SU-DHL-6 (cell line): Measurements from ENCODE around the gene CCDC27.
A peak's percentile ranks its signal among the peaks of the same experiment; 100 is the strongest.

Experiments used
- H2AFZ ChIP-seq: fragments of 200-600 bp; sonication (generic); 2 replicates; pipeline ENCODE4 v1.6.1; 2014; ENCODE audit warnings: low read depth, mild to moderate bottlenecking, moderate library complexity, mixed read lengths, antibody characterized with exemption, low read length; ENCODE audit not compliant: severe bottlenecking
- H3F3A ChIP-seq: fragments of 200-600 bp; shearing (Covaris generic); 2 replicates; pipeline ENCODE4 v1.6.0; 2016; ENCODE audit warnings: antibody characterized with exemption, mild to moderate bottlenecking; ENCODE audit not compliant: insufficient read depth
- H3K27ac ChIP-seq: fragments of 200-600 bp; sonication (generic); 2 replicates; pipeline ENCODE4 v1.5.1; 2016; ENCODE audit warnings: low read depth, mild to moderate bottlenecking, low read length, moderate library complexity, mixed read lengths
- H3K27me3 ChIP-seq: fragments of 200-600 bp; sonication (generic), shearing (Covaris generic); 2 replicates; pipeline ENCODE4 v1.6.0; 2014; ENCODE audit warnings: mild to moderate bottlenecking, low read length
- H3K36me3 ChIP-seq: fragments of 200-600 bp; sonication (generic); 2 replicates; pipeline ENCODE4 v1.6.1; 2014; ENCODE audit warnings: mild to moderate bottlenecking, low read length, mixed read lengths
- H3K4me2 ChIP-seq: fragments of 300-600, 200-600 bp; shearing (Covaris generic), sonication (generic); 2 replicates; pipeline ENCODE4 v1.6.0; 2014; ENCODE audit warnings: low read length, low read depth, mild to moderate bottlenecking; ENCODE audit not compliant: poor library complexity, severe bottlenecking
- H3K4me3 ChIP-seq: fragments of 200-600 bp; sonication (generic); 2 replicates; pipeline ENCODE4 v1.5.1; 2014; ENCODE audit warnings: antibody characterized with exemption, low read length, mild to moderate bottlenecking, mixed read lengths; ENCODE audit not compliant: insufficient read depth, poor library complexity, severe bottlenecking
- H3K79me2 ChIP-seq: fragments of 200-600 bp; sonication (generic); 2 replicates; pipeline ENCODE4 v1.6.1; 2014; ENCODE audit warnings: mild to moderate bottlenecking, low read length, moderate library complexity; ENCODE audit not compliant: insufficient read depth
- H3K9ac ChIP-seq: fragments of 200-600 bp; sonication (generic); 2 replicates; pipeline ENCODE4 v1.7.0; 2014; ENCODE audit warnings: mild to moderate bottlenecking, low read length
- H3K9me2 ChIP-seq: fragments of 200-600 bp; sonication (generic); replicated peaks from 2 replicates; pipeline ENCODE4 v1.6.1; 2014; ENCODE audit warnings: low read length; ENCODE audit not compliant: insufficient read depth
- H3K9me3 ChIP-seq: fragments of 200-600 bp; sonication (generic); 2 replicates; pipeline ENCODE4 v1.6.1; 2014; ENCODE audit warnings: low read length, mixed read lengths; ENCODE audit not compliant: insufficient read depth
- H4K20me1 ChIP-seq: fragments of 200-600 bp; sonication (generic); 2 replicates; pipeline ENCODE4 v1.6.1; 2014; ENCODE audit warnings: low read depth, mild to moderate bottlenecking, antibody characterized with exemption, low read length, moderate library complexity, mixed read lengths
- EZH2phosphoT487 ChIP-seq: fragments of 200-600 bp; sonication (generic), shearing (Covaris generic); conservative IDR thresholded peaks from 2 replicates; pipeline ENCODE4 v1.6.1; 2018; ENCODE audit warnings: mild to moderate bottlenecking, antibody characterized with exemption, low read length, moderate library complexity, mixed read lengths
- TF ChIP-seq, protein P1 (sequence below): fragments of 200-600 bp; sonication (generic); IDR thresholded peaks from one replicate; pipeline ENCODE4 v1.5.1; 2017; ENCODE audit warnings: antibody characterized with exemption, mild to moderate bottlenecking, low read length, moderate library complexity; ENCODE audit not compliant: insufficient read depth, poor library complexity, severe bottlenecking

CCDC27 gene

DNA sequence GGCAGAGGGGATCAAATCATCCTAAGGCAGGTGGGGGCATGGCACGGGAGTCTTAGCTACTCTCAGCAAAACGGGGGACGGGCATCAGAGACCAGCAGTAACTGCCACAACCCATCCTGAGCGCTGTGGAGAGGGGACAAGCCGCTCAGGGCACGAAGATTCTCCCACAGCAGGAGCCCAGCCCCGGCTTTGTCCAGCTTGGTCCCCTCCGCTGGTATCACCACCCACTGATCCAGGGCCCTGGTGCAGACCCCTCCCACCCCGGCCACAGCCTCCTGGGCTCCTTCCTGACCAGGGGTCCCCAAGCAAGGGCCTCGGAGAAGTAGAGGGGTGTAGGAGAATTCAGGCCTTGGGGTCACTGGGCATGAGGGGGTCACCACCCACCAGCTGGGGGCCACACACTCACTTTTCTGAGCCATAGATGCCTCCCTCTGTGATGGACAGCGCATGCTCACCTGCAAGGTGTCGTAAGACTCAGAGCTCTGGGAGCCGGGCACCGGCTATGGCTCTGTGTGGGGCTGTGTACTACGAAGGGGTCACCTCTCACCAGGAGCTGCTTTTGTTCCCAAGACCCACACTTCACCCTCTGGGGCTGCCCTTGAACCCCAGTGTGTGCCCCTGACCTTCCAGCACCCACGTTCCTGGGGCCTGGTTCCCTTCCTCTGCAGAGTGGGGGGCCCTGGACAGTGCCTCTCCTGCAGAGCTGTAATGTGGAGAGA lies 18.0 kb downstream of the CCDC27 start:
- no peaks in the 10 kb centered on the region for H3K9me3 ChIP-seq
- no peak overlapping the region for H3K9ac ChIP-seq
- no peak overlapping the region for H3K4me2 ChIP-seq
- H3K36me3 ChIP-seq = no peaks in the 10 kb centered on the region
- no peak overlapping the region for H3K27ac ChIP-seq
- no peak overlapping the region for H2AFZ ChIP-seq
- H3F3A ChIP-seq = no peaks in the 10 kb centered on the region
- no peaks in the 10 kb centered on the region for H3K27me3 ChIP-seq
- TF ChIP-seq, protein P1, sequence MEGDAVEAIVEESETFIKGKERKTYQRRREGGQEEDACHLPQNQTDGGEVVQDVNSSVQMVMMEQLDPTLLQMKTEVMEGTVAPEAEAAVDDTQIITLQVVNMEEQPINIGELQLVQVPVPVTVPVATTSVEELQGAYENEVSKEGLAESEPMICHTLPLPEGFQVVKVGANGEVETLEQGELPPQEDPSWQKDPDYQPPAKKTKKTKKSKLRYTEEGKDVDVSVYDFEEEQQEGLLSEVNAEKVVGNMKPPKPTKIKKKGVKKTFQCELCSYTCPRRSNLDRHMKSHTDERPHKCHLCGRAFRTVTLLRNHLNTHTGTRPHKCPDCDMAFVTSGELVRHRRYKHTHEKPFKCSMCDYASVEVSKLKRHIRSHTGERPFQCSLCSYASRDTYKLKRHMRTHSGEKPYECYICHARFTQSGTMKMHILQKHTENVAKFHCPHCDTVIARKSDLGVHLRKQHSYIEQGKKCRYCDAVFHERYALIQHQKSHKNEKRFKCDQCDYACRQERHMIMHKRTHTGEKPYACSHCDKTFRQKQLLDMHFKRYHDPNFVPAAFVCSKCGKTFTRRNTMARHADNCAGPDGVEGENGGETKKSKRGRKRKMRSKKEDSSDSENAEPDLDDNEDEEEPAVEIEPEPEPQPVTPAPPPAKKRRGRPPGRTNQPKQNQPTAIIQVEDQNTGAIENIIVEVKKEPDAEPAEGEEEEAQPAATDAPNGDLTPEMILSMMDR = no peak
- no peak for TF ChIP-seq EZH2phosphoT487
- no peaks in the 10 kb centered on the region for H4K20me1 ChIP-seq
- H3K4me3 ChIP-seq = no peak overlapping the region
- no peaks in the 10 kb centered on the region for H3K9me2 ChIP-seq
- no peaks in the 10 kb centered on the region for H3K79me2 ChIP-seq

GRCh38 chr1:3771108-3772026 lies 19.1 kb downstream of the CCDC27 start:
- Histone ChIP-seq H3K9me2 (no peaks in the 10 kb centered on the region), H3K4me3 (peak overlapping the region; percentile 29), H3K79me2 (no peaks in the 10 kb centered on the region), H4K20me1 (no peaks in the 10 kb centered on the region), H3F3A (no peaks in the 10 kb centered on the region), H3K4me2 (peak overlapping the region; percentile 43), H3K9me3 (no peaks in the 10 kb centered on the region), H3K27ac (no peak overlapping the region), H3K36me3 (no peaks in the 10 kb centered on the region), H3K27me3 (no peaks in the 10 kb centered on the region), H2AFZ (no peak overlapping the region), H3K9ac (peak overlapping the region; percentile 16; the same call in 1 of the 2 replicates)
- TF ChIP-seq EZH2phosphoT487 = no peak
- TF ChIP-seq, protein P1 = no peak

DNA sequence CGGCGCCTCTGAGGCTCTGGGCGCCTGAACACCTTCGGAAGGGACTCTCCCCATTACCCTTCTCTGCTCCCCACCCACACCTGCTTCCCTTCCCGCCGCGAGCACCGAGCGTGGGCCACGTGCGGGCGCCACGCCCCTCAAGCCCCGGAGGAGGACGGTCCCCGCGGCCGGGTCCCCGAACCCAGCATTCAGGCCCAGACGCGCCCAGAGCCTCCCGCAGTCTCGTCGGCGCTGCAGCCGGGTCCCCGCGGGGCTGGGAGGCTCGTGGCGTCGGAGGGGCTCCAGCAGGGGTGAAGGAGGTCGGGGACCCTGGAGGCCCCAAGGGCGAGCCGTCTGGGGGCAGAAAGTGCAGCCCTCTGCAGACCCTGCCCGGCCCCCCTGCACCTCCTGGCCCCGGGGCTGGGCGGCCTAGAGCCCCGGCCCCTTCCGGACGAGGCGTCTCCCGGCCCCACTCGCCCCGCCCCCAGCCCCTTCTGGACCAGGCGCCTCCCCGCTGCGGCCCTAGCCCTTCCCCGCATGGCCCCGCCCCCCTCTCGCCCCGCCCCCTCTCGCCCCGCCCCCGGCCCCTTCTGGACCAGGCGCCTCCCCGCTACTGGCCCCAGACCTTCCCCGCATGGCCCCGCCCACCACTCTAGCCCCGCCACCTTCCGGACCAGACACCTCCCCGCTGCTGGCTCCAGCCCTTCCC lies 19.9 kb downstream of the CCDC27 start:
- Histone ChIP-seq H3K27me3 (no peaks in the 10 kb centered on the region), H3K9ac (peak overlapping the region; percentile 16; the same call in 1 of the 2 replicates), H3K9me3 (no peaks in the 10 kb centered on the region), H3K36me3 (no peaks in the 10 kb centered on the region), H3K9me2 (no peaks in the 10 kb centered on the region), H3K27ac (no peak overlapping the region), H3K4me2 (peak overlapping the region; percentile 43), H4K20me1 (no peaks in the 10 kb centered on the region), H3F3A (no peaks in the 10 kb centered on the region), H2AFZ (no peak overlapping the region), H3K79me2 (no peaks in the 10 kb centered on the region), H3K4me3 (peak overlapping the region; percentile 29)
- TF ChIP-seq EZH2phosphoT487 = no peak
- TF ChIP-seq, protein P1 = no peak
